Panc1 (cell line): ENCODE results near the gene ZNF132. TPM values are rescaled to one million over a fixed set of nuclear protein-coding genes. Genes with fewer than 3 reads are reported as not detected.

Source experiments
- ATAC-seq: fragments of 200-7000 bp; cut with Tn5 transposase; 2 replicates; pipeline ENCODE4 v1.9.1; 2020; ENCODE audit warnings: mild to moderate bottlenecking, moderate library complexity
- BruUV-seq: library from RNA; stranded (reverse); fragments of 400-500 nt; replicated peaks from 2 replicates; lab custom pipeline; 2021; lab: Mats Ljungman, UMichigan
- CTCF ChIA-PET: fragments of 300-600 bp; sonication (Branson Sonifier 250); formaldehyde crosslinking; loops from one replicate; lab custom pipeline; 2022; ENCODE audit warnings: antibody characterized with exemption; lab: Charles Lee
- POLR2A ChIA-PET: fragments of 300-600 bp; sonication (Branson Sonifier 250); formaldehyde crosslinking; loops from one replicate; lab custom pipeline; 2022; ENCODE audit warnings: antibody characterized with exemption; lab: Charles Lee
- DNase-seq: peaks from one replicate; pipeline ENCODE4 v3.0.0-alpha.2; 2010; ENCODE audit warnings: low read depth, low spot score
- H3K27ac ChIP-seq: 2 replicates; pipeline ENCODE4 v1.5.1; 2011; ENCODE audit warnings: mild to moderate bottlenecking, low read length, inconsistent platforms
- H3K27me3 ChIP-seq: fragments of 200-500 bp; sonication (Bioruptor generic); 2 replicates; pipeline ENCODE4 v1.6.0; 2014; ENCODE audit warnings: low read length, inconsistent platforms; ENCODE audit not compliant: control insufficient read depth, insufficient read depth
- H3K36me3 ChIP-seq: fragments of 200-500 bp; sonication (Bioruptor generic); 2 replicates; pipeline ENCODE4 v1.5.1; 2014; ENCODE audit warnings: inconsistent platforms, mild to moderate bottlenecking, low read length, moderate library complexity; ENCODE audit not compliant: control insufficient read depth, insufficient read depth
- H3K4me1 ChIP-seq: 2 replicates; pipeline ENCODE4 v1.5.1; 2011; ENCODE audit warnings: inconsistent platforms, mild to moderate bottlenecking, low read length, moderate library complexity; ENCODE audit not compliant: control insufficient read depth, insufficient read depth
- H3K4me3 ChIP-seq, 2 experiments: 2 replicates each; pipeline ENCODE4 v1.5.1; 2011 to 2012; ENCODE audit warnings: low read depth in 2 of 2, low read length in 2 of 2, mild to moderate bottlenecking in 2 of 2, inconsistent platforms in 1 of 2, moderate library complexity in 1 of 2
- H3K9me3 ChIP-seq: fragments of 200-500 bp; sonication (Bioruptor generic); 2 replicates; pipeline ENCODE4 v1.5.1; 2014; ENCODE audit warnings: low read depth, mild to moderate bottlenecking, inconsistent platforms, low read length, moderate library complexity; ENCODE audit not compliant: control insufficient read depth, insufficient read depth
- CTCF ChIP-seq: fragments of 450-650 bp; IDR thresholded peaks from 2 replicates; pipeline ENCODE4 v1.5.1; 2017; ENCODE audit warnings: mild to moderate bottlenecking
- POLR2AphosphoS5 ChIP-seq: IDR thresholded peaks from 2 replicates; pipeline ENCODE4 v1.6.1; 2012; ENCODE audit warnings: mild to moderate bottlenecking, low read depth, low read length, moderate library complexity
- REST ChIP-seq, 2 experiments: IDR thresholded peaks; 2 replicates each; pipeline ENCODE4 v1.6.1; 2011 to 2012; ENCODE audit warnings: low read depth in 2 of 2, control low read depth in 1 of 2, low read length in 1 of 2, mild to moderate bottlenecking in 1 of 2, moderate library complexity in 1 of 2; ENCODE audit not compliant: insufficient read depth in 1 of 2
- SIN3A ChIP-seq: IDR thresholded peaks from 2 replicates; pipeline ENCODE4 v1.6.1; 2012; ENCODE audit warnings: low read depth, mild to moderate bottlenecking, low read length, moderate library complexity, borderline replicate concordance; ENCODE audit not compliant: insufficient read depth
- TCF7L2 ChIP-seq: IDR thresholded peaks from 2 replicates; pipeline ENCODE4 v1.6.1; 2011; ENCODE audit warnings: mild to moderate bottlenecking, low read depth, low read length, inconsistent platforms
- in situ Hi-C: cut with HindIII; loops from 2 replicates; pipeline ENCODE4 v1.10.0; 2016; ENCODE audit warnings: low sequenced_read_pairs, low pct_unique_long_range_greater_than_20kb
- intact Hi-C: fragments of 100-400 bp; cut with micrococcal nuclease; formaldehyde crosslinking; loops from one replicate; pipeline ENCODE4 v1.10.0; 2022; ENCODE audit not compliant: unreplicated experiment
- total RNA-seq: library from RNA; stranded (reverse); gene quantifications from one replicate; pipeline ENCODE4 v1.2.1, GENCODE V29; 2021; ENCODE audit not compliant: unreplicated experiment

Gene ZNF132
- total RNA-seq, 1 experiment from 2014 or later, result not detected

GRCh38 chr19:58469241-58470013 lies 29.5 kb upstream of the ZNF132 start:
- H3K36me3 ChIP-seq, result no peaks in the 10 kb centered on the region
- no TSS peak for BruUV-seq
- DNase-seq (no peak), ATAC-seq (no peak)
- POLR2A ChIA-PET, result interaction anchor here (0.5 kb wide), 1 partner anchor 58 kb away, joined by 3 read pairs; no protein-coding TSS in a partner anchor
- H3K27ac ChIP-seq, result no peak overlapping the region
- CTCF ChIA-PET, result no interaction called here
- in situ Hi-C loops (no loop called here), intact Hi-C loops (no loop called here)
- TF ChIP-seq REST (IDR thresholded peaks at IDR 0.05; ENCODE audit: insufficient read depth in 1 of 2, low read depth in 2 of 2, low read length in 1 of 2), result no peak
- no peak for TF ChIP-seq TCF7L2
- peaks cover 3% of the 10 kb centered on the region; the same call in 1 of the 2 replicates for H3K4me1 ChIP-seq
- H3K4me3 ChIP-seq, result no peak overlapping the region
- H3K9me3 ChIP-seq, result no peaks in the 10 kb centered on the region
- no peaks in the 10 kb centered on the region for H3K27me3 ChIP-seq

- intact Hi-C loops, result no loop called here
- no TSS peak for BruUV-seq
- no peaks in the 10 kb centered on the region for H3K36me3 ChIP-seq
- ChIA-PET POLR2A (no interaction called here), CTCF (no interaction called here)
- H3K4me3 ChIP-seq, result peak overlapping the region; percentile 73 to 93
- ATAC-seq (no peak), DNase-seq (no peak)
- in situ Hi-C loops, result no loop called here
- H3K4me1 ChIP-seq, result peaks cover 2% of the 10 kb centered on the region; the same call in 1 of the 2 replicates
- no peaks in the 10 kb centered on the region for H3K27me3 ChIP-seq
- TF ChIP-seq REST (IDR thresholded peaks at IDR 0.05; ENCODE audit: insufficient read depth in 1 of 2, low read depth in 2 of 2, low read length in 1 of 2), result no peak
- TF ChIP-seq CTCF, result no peak
- TF ChIP-seq TCF7L2, result no peak
- no peak for TF ChIP-seq SIN3A
- TF ChIP-seq POLR2AphosphoS5, result no peak
- no peak overlapping the region for H3K27ac ChIP-seq
- no peaks in the 10 kb centered on the region for H3K9me3 ChIP-seq
Measured at GRCh38 chr19:58468216-58468839, 28.4 kb upstream of the ZNF132 start.
